PC-3 (cell line): ENCODE measurements around the gene HMOX2. TPM values are rescaled to one million over a fixed set of nuclear protein-coding genes. Genes with fewer than 3 reads are reported as not detected.

ENCODE experiments used
- ATAC-seq: fragments of 200-7000 bp; cut with Tn5 transposase; 2 replicates; pipeline ENCODE4 v1.9.1; 2020; ENCODE audit warnings: mild to moderate bottlenecking, moderate library complexity
- BruUV-seq: library from RNA; stranded (reverse); fragments of 400-500 nt; replicated peaks from 2 replicates; lab custom pipeline; 2021; lab: Mats Ljungman, UMichigan
- CTCF ChIA-PET: fragments of 300-600 bp; sonication (Branson Sonifier 250); formaldehyde crosslinking; loops from one replicate; lab custom pipeline; 2022; ENCODE audit warnings: antibody characterized with exemption; lab: Charles Lee
- POLR2A ChIA-PET: fragments of 300-600 bp; sonication (Branson Sonifier 250); formaldehyde crosslinking; loops from one replicate; lab custom pipeline; 2022; ENCODE audit warnings: antibody characterized with exemption; ENCODE audit not compliant: unreplicated experiment; lab: Charles Lee
- DNase-seq: peaks from one replicate; pipeline ENCODE4 v3.0.0-alpha.2; 2015
- H2AFZ ChIP-seq: fragments of 300-600 bp; sonication (generic); 2 replicates; pipeline ENCODE4 v1.6.0; 2016; ENCODE audit warnings: antibody characterized with exemption, low read length
- H3F3A ChIP-seq: fragments of 300-600 bp; sonication (generic); one replicate; pipeline ENCODE4 v1.6.0; 2017; ENCODE audit warnings: antibody characterized with exemption, low read length, control low read depth, mild to moderate bottlenecking; ENCODE audit not compliant: unreplicated experiment
- H3K27ac ChIP-seq: fragments of 300-600 bp; sonication (generic); 2 replicates; pipeline ENCODE4 v1.5.1; 2016; ENCODE audit warnings: mild to moderate bottlenecking, low read length
- H3K27me3 ChIP-seq: fragments of 300-600 bp; sonication (generic); 2 replicates; pipeline ENCODE4 v1.6.1; 2016; ENCODE audit warnings: low read length, mixed read lengths
- H3K36me3 ChIP-seq: fragments of 300-600 bp; sonication (generic); 2 replicates; pipeline ENCODE4 v1.6.1; 2016; ENCODE audit warnings: low read depth, mixed run types, low read length, mixed read lengths
- H3K4me1 ChIP-seq: fragments of 300-600 bp; sonication (generic); 2 replicates; pipeline ENCODE4 v1.5.1; 2016; ENCODE audit warnings: low read length; ENCODE audit not compliant: insufficient read depth
- H3K4me2 ChIP-seq: fragments of 300-600 bp; sonication (generic); 2 replicates; pipeline ENCODE4 v1.6.0; 2016; ENCODE audit warnings: low read length
- H3K4me3 ChIP-seq: fragments of 300-600 bp; sonication (generic); 2 replicates; pipeline ENCODE4 v1.5.1; 2016; ENCODE audit warnings: mild to moderate bottlenecking, low read length, mixed read lengths
- H3K79me2 ChIP-seq: fragments of 300-600 bp; sonication (generic); 2 replicates; pipeline ENCODE4 v1.6.1; 2017; ENCODE audit warnings: low read length, mixed read lengths
- H3K9ac ChIP-seq: fragments of 300-600 bp; sonication (generic); 2 replicates; pipeline ENCODE4 v1.6.0; 2016; ENCODE audit warnings: mild to moderate bottlenecking, low read length
- H3K9me2 ChIP-seq: fragments of 300-600 bp; sonication (generic); replicated peaks from 2 replicates; pipeline ENCODE4 v1.6.1; 2016; ENCODE audit warnings: mixed run types, low read length, mixed read lengths
- H3K9me3 ChIP-seq: fragments of 300-600 bp; sonication (generic); 2 replicates; pipeline ENCODE4 v1.6.1; 2016; ENCODE audit warnings: low read length, mixed read lengths
- H4K20me1 ChIP-seq: fragments of 300-600 bp; sonication (generic); 2 replicates; pipeline ENCODE4 v1.6.1; 2016; ENCODE audit warnings: low read length, mixed read lengths
- CTCF ChIP-seq: fragments of 300-600 bp; sonication (generic); conservative IDR thresholded peaks from 2 replicates; pipeline ENCODE4 v1.5.1; 2017; ENCODE audit warnings: antibody characterized with exemption, low read depth, mild to moderate bottlenecking, low read length
- EZH2 ChIP-seq: fragments of 300-600 bp; sonication (generic); IDR thresholded peaks from one replicate; pipeline ENCODE4 v1.6.1; 2017; ENCODE audit warnings: antibody characterized with exemption, mild to moderate bottlenecking, low read length; ENCODE audit not compliant: unreplicated experiment
- EZH2phosphoT487 ChIP-seq: fragments of 300-600 bp; sonication (generic); IDR thresholded peaks from 2 replicates; pipeline ENCODE4 v1.6.1; 2018; ENCODE audit warnings: mild to moderate bottlenecking, antibody characterized with exemption, low read length, borderline replicate concordance
- intact Hi-C: fragments of 100-400 bp; cut with micrococcal nuclease; formaldehyde crosslinking; loops from 2 replicates; pipeline ENCODE4 v1.9.0; 2023
- total RNA-seq: library from RNA; depleted of rRNA; stranded (reverse); fragments of >200 nt; gene quantifications from 2 replicates; pipeline ENCODE4 v1.2.3, GENCODE V29; 2014

Gene HMOX2
- total RNA-seq, 1 experiment from 2014 or later, result 86.9 TPM

- Histone ChIP-seq H3K4me3 (no peak overlapping the region), H2AFZ (no peak overlapping the region), H4K20me1 (no peaks in the 10 kb centered on the region), H3F3A (no peaks in the 10 kb centered on the region), H3K4me2 (no peak overlapping the region), H3K27me3 (no peaks in the 10 kb centered on the region), H3K27ac (no peak overlapping the region), H3K4me1 (no peaks in the 10 kb centered on the region; the same call in 1 of the 2 replicates), H3K36me3 (peaks cover 7% of the 10 kb centered on the region; the same call in 1 of the 2 replicates), H3K79me2 (peaks cover 4% of the 10 kb centered on the region), H3K9me3 (no peaks in the 10 kb centered on the region), H3K9ac (no peak overlapping the region), H3K9me2 (no peaks in the 10 kb centered on the region)
- ChIA-PET CTCF (interaction anchor here (0.5 kb wide), 1 partner anchor 40 kb away, joined by 3 read pairs; no protein-coding TSS in a partner anchor), POLR2A (no interaction called here)
- no peak for ATAC-seq
- no peak for DNase-seq
- no TSS peak for BruUV-seq
- TF ChIP-seq EZH2 (no peak), EZH2phosphoT487 (no peak), CTCF (no peak)
- intact Hi-C loops, result no loop called here
Measured at GRCh38 chr16:4508806-4509205, 32.6 kb downstream of the HMOX2 start.

- intact Hi-C loops, result no loop called here
- no peak overlapping the region for H2AFZ ChIP-seq
- CTCF ChIA-PET, result interaction anchor here (0.5 kb wide), 1 partner anchor 39 kb away, joined by 3 read pairs; no protein-coding TSS in a partner anchor
- H3K9me3 ChIP-seq, result no peaks in the 10 kb centered on the region
- no peaks in the 10 kb centered on the region for H3K9me2 ChIP-seq
- H3K79me2 ChIP-seq, result no peaks in the 10 kb centered on the region
- no TSS peak for BruUV-seq
- POLR2A ChIA-PET, result no interaction called here
- TF ChIP-seq EZH2phosphoT487 (no peak), EZH2 (no peak), CTCF (no peak)
- no peak overlapping the region for H3K4me3 ChIP-seq
- no peaks in the 10 kb centered on the region; the same call in 1 of the 2 replicates for H3K4me1 ChIP-seq
- H3F3A ChIP-seq, result no peaks in the 10 kb centered on the region
- peaks cover 7% of the 10 kb centered on the region; the same call in 1 of the 2 replicates for H3K36me3 ChIP-seq
- H3K4me2 ChIP-seq, result no peak overlapping the region
- H3K27ac ChIP-seq, result no peak overlapping the region
- no peak for DNase-seq
- H3K27me3 ChIP-seq, result no peaks in the 10 kb centered on the region
- no peaks in the 10 kb centered on the region for H4K20me1 ChIP-seq
- no peak overlapping the region for H3K9ac ChIP-seq
- no peak for ATAC-seq
Measured at GRCh38 chr16:4509420-4509819, 33.2 kb downstream of the HMOX2 start.

GRCh38 chr16:4510131-4510530 is 33.9 kb downstream of the HMOX2 start:
- peaks cover 7% of the 10 kb centered on the region; the same call in 1 of the 2 replicates for H3K36me3 ChIP-seq
- intact Hi-C loops, result no loop called here
- CTCF ChIA-PET, result no interaction called here

More at GRCh38 chr16:4510131-4510530, 33.9 kb downstream of the HMOX2 start:
- H3K9me3 ChIP-seq, result no peaks in the 10 kb centered on the region
- no TSS peak for BruUV-seq
- no peaks in the 10 kb centered on the region for H4K20me1 ChIP-seq
- H2AFZ ChIP-seq, result no peak overlapping the region
- H3K79me2 ChIP-seq, result no peaks in the 10 kb centered on the region
- POLR2A ChIA-PET, result no interaction called here
- no peaks in the 10 kb centered on the region for H3F3A ChIP-seq
- H3K27me3 ChIP-seq, result no peaks in the 10 kb centered on the region
- DNase-seq, result no peak
- H3K9me2 ChIP-seq, result no peaks in the 10 kb centered on the region
- no peak overlapping the region for H3K4me2 ChIP-seq
- H3K27ac ChIP-seq, result no peak overlapping the region
- no peak overlapping the region for H3K9ac ChIP-seq
- H3K4me1 ChIP-seq, result no peaks in the 10 kb centered on the region; the same call in 1 of the 2 replicates
- no peak for TF ChIP-seq EZH2phosphoT487
- TF ChIP-seq CTCF, result no peak
- no peak for TF ChIP-seq EZH2
- no peak overlapping the region for H3K4me3 ChIP-seq
- ATAC-seq, result no peak
